GM12892 (cell line): ENCODE measurements around the gene SPATA16.

Source experiments
- POLR2A ChIP-seq: IDR thresholded peaks from 2 replicates; pipeline ENCODE4 v1.6.1; 2011; ENCODE audit warnings: low read depth, low read length, control low read depth
- POLR2AphosphoS5 ChIP-seq: IDR thresholded peaks from 2 replicates; pipeline ENCODE4 v1.6.1; 2011; ENCODE audit warnings: low read depth, low read length, control low read depth
- TAF1 ChIP-seq: IDR thresholded peaks from 2 replicates; pipeline ENCODE4 v1.6.1; 2011; ENCODE audit warnings: low read depth, mild to moderate bottlenecking, control low read depth, low read length, borderline replicate concordance

DNA sequence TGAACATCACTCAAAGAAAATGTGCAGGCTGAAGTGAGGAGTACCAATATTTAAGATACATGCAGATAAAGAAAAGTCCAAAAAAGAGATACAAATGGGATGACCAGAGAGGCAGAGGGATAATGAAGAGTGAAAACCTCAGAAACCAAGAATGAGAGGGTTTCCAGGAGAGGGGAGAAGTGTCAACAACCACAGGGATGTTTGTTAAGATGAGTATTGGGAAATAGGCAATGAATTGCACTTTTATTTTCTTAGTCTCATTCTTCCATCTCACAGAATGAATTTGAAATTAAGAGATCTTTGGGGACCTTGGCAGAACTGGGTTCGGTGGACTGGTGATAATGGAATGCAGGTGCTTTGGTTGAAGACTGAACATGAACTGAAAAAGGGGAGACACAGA lies 288.0 kb downstream of the SPATA16 start:
- TF ChIP-seq POLR2A (no peak), POLR2AphosphoS5 (no peak), TAF1 (no peak)
